ENCODE measurements around the gene KRI1.
"Not testable (repeated sequence)": the region's sequence is repeated elsewhere in the genome, so short reads cannot be mapped to it uniquely, and the experiment has no call there.

The KRI1 gene

GRCh38 chr19:10574462-10574861, 8.7 kb upstream of the KRI1 start:
- no peak for DNase-seq

- DNase-seq = not testable (repeated sequence)
These were observed 8.0 kb upstream of the KRI1 start for GRCh38 chr19:10573793-10574192.

GRCh38 chr19:10568826-10569651, 3.2 kb upstream of the KRI1 start, which contains the start of gene CDKN2D:
Gene CDKN2D (minus strand): TSS chr19:10568979. CDS start chr19:10568653, 326 bp downstream.
- DNase-seq = peak; percentile 100

GRCh38 chr19:10568062-10568825, 2.4 kb upstream of the KRI1 start:
- DNase-seq = peak; percentile 67

GRCh38 chr19:10567656-10568055, 1.8 kb upstream of the KRI1 start:
- DNase-seq = no peak

GRCh38 chr19:10566658-10567410, 1.0 kb upstream of the KRI1 start:
- DNase-seq = no peak

- no peak for DNase-seq
These were observed 523 bp upstream of the KRI1 start for GRCh38 chr19:10566408-10566657.

GRCh38 chr19:10565028-10565566, 713 bp downstream of the KRI1 start:
- peak; percentile 57 for DNase-seq

GRCh38 chr19:10562609-10563008, 3.2 kb downstream of the KRI1 start:
- DNase-seq = no peak

- DNase-seq = no peak
These were observed 5.7 kb downstream of the KRI1 start for GRCh38 chr19:10560154-10560553.

GRCh38 chr19:10557603-10558197, 8.1 kb downstream of the KRI1 start:
- DNase-seq = no peak

- no peak for DNase-seq
These were observed 10.2 kb downstream of the KRI1 start for GRCh38 chr19:10555610-10555973.

- DNase-seq = no peak
These were observed 10.8 kb downstream of the KRI1 start for GRCh38 chr19:10554760-10555609.

GRCh38 chr19:10553943-10554381, 11.8 kb downstream of the KRI1 start:
- no peak for DNase-seq

- DNase-seq = no peak
These were observed 12.6 kb downstream of the KRI1 start for GRCh38 chr19:10553087-10553667.

GRCh38 chr19:10552510-10553053, 13.2 kb downstream of the KRI1 start:
- DNase-seq = no peak

GRCh38 chr19:10551698-10552301, 14.0 kb downstream of the KRI1 start:
- no peak for DNase-seq

GRCh38 chr19:10551006-10551405, 14.8 kb downstream of the KRI1 start:
- DNase-seq = not testable (repeated sequence)

GRCh38 chr19:10550336-10550735, 15.5 kb downstream of the KRI1 start:
- no peak for DNase-seq

- no peak for DNase-seq
These were observed 16.1 kb downstream of the KRI1 start for GRCh38 chr19:10549733-10550132.
